Measurements from ENCODE around the gene TMEM175. TPM values are rescaled to one million over a fixed set of nuclear protein-coding genes. Genes with fewer than 3 reads are reported as not detected.

TMEM175 gene
- total RNA-seq, 2 experiments from 2014 or later, result 51.3 to 57.7 TPM

DNA sequence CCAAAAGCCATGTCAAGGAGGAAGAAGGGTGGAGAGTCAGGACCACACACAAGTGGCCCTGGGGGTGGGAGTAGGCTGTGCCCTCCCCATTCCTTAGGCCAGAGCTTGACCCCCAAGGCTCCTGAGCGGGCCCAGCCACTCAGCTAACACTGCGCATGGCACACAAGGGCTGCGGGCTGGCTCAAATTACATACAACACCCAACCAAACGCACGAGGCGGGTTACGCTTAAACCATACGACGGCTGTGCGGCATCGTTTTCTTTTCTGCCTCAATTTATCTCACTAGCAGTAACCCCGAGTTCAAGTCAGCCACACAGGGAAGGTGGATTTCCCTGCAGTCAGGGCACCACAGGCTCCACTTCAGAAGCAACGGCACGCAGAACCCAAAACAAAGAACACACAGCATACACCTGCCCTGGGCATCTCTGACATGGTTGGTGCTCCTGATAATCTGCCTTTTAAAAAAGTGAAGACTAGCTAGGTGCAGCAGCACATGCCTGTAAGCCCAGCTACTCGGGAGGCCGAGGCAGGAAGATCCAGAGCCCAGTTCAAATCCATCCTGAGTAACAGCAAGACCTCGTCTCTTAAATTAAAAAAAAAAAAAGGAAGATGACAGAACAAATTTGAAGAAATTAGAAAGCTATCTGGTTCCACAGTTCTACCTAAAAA, 3.0 kb upstream of the TMEM175 start:
- no peak overlapping the region for H3K27ac ChIP-seq (ENCODE audit: low read depth in 1 of 2, low read length in 2 of 2)
- POLR2A ChIA-PET, result no interaction called here
- peaks cover 66% of the 10 kb centered on the region for H3K4me1 ChIP-seq (ENCODE audit: insufficient read depth, low read length)
- H3K4me3 ChIP-seq (ENCODE audit: low read length), result no peak overlapping the region
- peaks cover 5% of the 10 kb centered on the region for H3K36me3 ChIP-seq (ENCODE audit: insufficient read depth, low read length)
- ATAC-seq (ENCODE audit: poor library complexity), result no peak
- CTCF ChIA-PET, result no interaction called here
- peaks cover 62% of the 10 kb centered on the region for H3K4me1 Mint-ChIP-seq (ENCODE audit: low read depth)
- H3K27me3 Mint-ChIP-seq, result no peaks in the 10 kb centered on the region
- H3K4me3 Mint-ChIP-seq, result no peak overlapping the region
- H3K36me3 Mint-ChIP-seq (ENCODE audit: low read depth), result peaks cover 25% of the 10 kb centered on the region
- no peak overlapping the region for H3K27ac Mint-ChIP-seq
- no peak for TF ChIP-seq CTCF (IDR thresholded peaks at IDR 0.05)
- no peaks in the 10 kb centered on the region for H3K9me3 ChIP-seq (ENCODE audit: control insufficient read depth in 1 of 2, insufficient read depth in 1 of 2, low read length in 2 of 2)
- no peaks in the 10 kb centered on the region for H3K27me3 ChIP-seq (ENCODE audit: control insufficient read depth in 1 of 2, insufficient read depth in 2 of 2, low read length in 2 of 2)
- peak in 1 of 14 experiments; percentile 12 for DNase-seq
- H3K9me3 Mint-ChIP-seq, result no peaks in the 10 kb centered on the region
- intact Hi-C loops (cut with DNase I, micrococcal nuclease), result no loop called here

- no peak for TF ChIP-seq CTCF (IDR thresholded peaks at IDR 0.05)
- H3K27ac Mint-ChIP-seq, result peak overlapping the region; percentile 98
- no peaks in the 10 kb centered on the region for H3K27me3 Mint-ChIP-seq
- POLR2A ChIA-PET, result interaction anchor here (0.9 to 3.3 kb wide), 3 partner anchors 126 to 148 kb away, joined by 3 to 18 read pairs (median 3); no protein-coding TSS in a partner anchor
- H3K4me1 ChIP-seq (ENCODE audit: insufficient read depth, low read length), result peaks cover 58% of the 10 kb centered on the region
- peaks cover 25% of the 10 kb centered on the region for H3K36me3 Mint-ChIP-seq (ENCODE audit: low read depth)
- no peaks in the 10 kb centered on the region for H3K27me3 ChIP-seq (ENCODE audit: control insufficient read depth in 1 of 2, insufficient read depth in 2 of 2, low read length in 2 of 2)
- H3K4me1 Mint-ChIP-seq (ENCODE audit: low read depth), result peaks cover 55% of the 10 kb centered on the region
- peak overlapping the region; percentile 97 for H3K4me3 ChIP-seq (ENCODE audit: low read length)
- ATAC-seq (ENCODE audit: poor library complexity), result no peak
- CTCF ChIA-PET, result no interaction called here
- peak in 3 of 14 experiments; percentile 27 to 44 (median 32) for DNase-seq
- no peaks in the 10 kb centered on the region for H3K9me3 ChIP-seq (ENCODE audit: control insufficient read depth in 1 of 2, insufficient read depth in 1 of 2, low read length in 2 of 2)
- H3K9me3 Mint-ChIP-seq, result no peaks in the 10 kb centered on the region
- peak overlapping the region in 1 of 2 donors; percentile 27 for H3K27ac ChIP-seq (ENCODE audit: low read depth in 1 of 2, low read length in 2 of 2)
- H3K4me3 Mint-ChIP-seq, result peak overlapping the region; percentile 98
- intact Hi-C loops (cut with DNase I, micrococcal nuclease), result loop anchor here (5.0 to 10.0 kb wide), 8 partner anchors 57 to 925 kb away; partner anchors contain the start of genes IDUA (in 2 of the 2), ATP5ME (in 1 of the 2), CPLX1 (in 1 of the 2) and FAM53A (in 1 of the 2)
- H3K36me3 ChIP-seq (ENCODE audit: insufficient read depth, low read length), result peaks cover 5% of the 10 kb centered on the region
Measured at GRCh38 chr4:930028-930551, 2.2 kb upstream of the TMEM175 start.

DNA sequence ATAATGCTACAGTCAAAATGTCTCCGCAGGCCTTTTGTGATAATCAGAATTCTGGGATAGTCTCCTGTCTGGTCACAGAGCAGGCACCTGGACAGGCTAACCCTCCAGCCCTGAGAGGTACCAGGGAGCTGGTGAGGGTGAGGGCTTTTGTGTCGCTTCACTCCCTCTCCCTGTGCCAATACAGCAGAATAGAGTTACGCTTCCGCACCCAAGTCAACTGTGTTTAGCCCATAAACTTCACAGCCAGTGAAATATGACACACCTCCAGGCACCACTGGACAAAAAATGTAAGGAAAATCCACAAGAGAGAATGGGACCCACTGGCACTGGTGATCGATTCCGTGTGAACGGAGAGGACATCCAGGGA, 1.4 kb upstream of the TMEM175 start:
- peaks cover 51% of the 10 kb centered on the region for H3K4me1 ChIP-seq (ENCODE audit: insufficient read depth, low read length)
- CTCF ChIA-PET, result interaction anchor here (0.8 kb wide), 1 partner anchor 188 kb away, joined by 3 read pairs; no protein-coding TSS in a partner anchor
- H3K9me3 ChIP-seq (ENCODE audit: control insufficient read depth in 1 of 2, insufficient read depth in 1 of 2, low read length in 2 of 2), result no peaks in the 10 kb centered on the region
- peaks cover 49% of the 10 kb centered on the region for H3K4me1 Mint-ChIP-seq (ENCODE audit: low read depth)
- H3K27me3 Mint-ChIP-seq, result no peaks in the 10 kb centered on the region
- H3K36me3 Mint-ChIP-seq (ENCODE audit: low read depth), result peaks cover 25% of the 10 kb centered on the region
- peak overlapping the region; percentile 97 for H3K4me3 ChIP-seq (ENCODE audit: low read length)
- DNase-seq (no peak), ATAC-seq (ENCODE audit: poor library complexity) (no peak)
- peak overlapping the region; percentile 75 for H3K27ac ChIP-seq (ENCODE audit: low read depth in 1 of 2, low read length in 2 of 2)
- H3K27ac Mint-ChIP-seq, result peak overlapping the region; percentile 98
- intact Hi-C loops (cut with DNase I, micrococcal nuclease), result loop anchor here (5.0 to 10.0 kb wide), 8 partner anchors 56 to 924 kb away; partner anchors contain the start of genes IDUA (in 2 of the 2), ATP5ME (in 1 of the 2), CPLX1 (in 1 of the 2) and FAM53A (in 1 of the 2)
- no peak for TF ChIP-seq CTCF (IDR thresholded peaks at IDR 0.05)
- no peaks in the 10 kb centered on the region for H3K27me3 ChIP-seq (ENCODE audit: control insufficient read depth in 1 of 2, insufficient read depth in 2 of 2, low read length in 2 of 2)
- H3K9me3 Mint-ChIP-seq, result no peaks in the 10 kb centered on the region
- peaks cover 5% of the 10 kb centered on the region for H3K36me3 ChIP-seq (ENCODE audit: insufficient read depth, low read length)
- peak overlapping the region; percentile 98 for H3K4me3 Mint-ChIP-seq
- POLR2A ChIA-PET, result interaction anchor here (0.9 to 3.3 kb wide), 4 partner anchors 56 to 149 kb away, joined by 3 to 18 read pairs (median 10); partner anchors contain the start of gene IDUA

All from CD4-positive, alpha-beta T cell (primary cell).